K562 (cell line): Measurements from ENCODE around the gene TOX2. TPM values are rescaled to one million over a fixed set of nuclear protein-coding genes. Genes with fewer than 3 reads are reported as not detected.

Experiments used
- ATAC-seq: fragments of 200-7000 bp; cut with Tn5 transposase; 3 replicates; pipeline ENCODE4 v1.9.1; 2020; ENCODE audit warnings: moderate library complexity
- BruUV-seq: library from RNA; stranded (reverse); fragments of 400-500 nt; replicated peaks from 2 replicates; lab custom pipeline; 2021; lab: Mats Ljungman, UMichigan
- CTCF ChIA-PET: fragments of 300-600 bp; formaldehyde crosslinking; extraction: SDS; loops from one replicate; lab custom pipeline; 2021; ENCODE audit warnings: low intra/inter-chr PET ratio; lab: Yijun Ruan, JAX
- POLR2A ChIA-PET: fragments of 300-600, 350-650 bp; sonication (Branson Sonifier 250); formaldehyde crosslinking; extraction: SDS; loops from one replicate; lab custom pipeline; 2021; ENCODE audit warnings: antibody characterized with exemption, inconsistent platforms; lab: Yijun Ruan, JAX
- DNase-seq, 4 experiments: peaks; one replicate each; pipeline versions ENCODE4 v3.0.0 to v3.0.0-alpha.2; 2011 to 2018; ENCODE audit warnings: low spot score in 3 of 4, mixed read lengths in 3 of 4; ENCODE audit errors: extremely low read depth in 1 of 4
- FAIRE-seq: peaks from 2 replicates; lab custom pipeline; 2011; peaks lifted over from hg19 to GRCh38; lab: Jason Lieb, UNC
- H2AFZ ChIP-seq: 2 replicates; pipeline ENCODE4 v1.6.0; 2011; ENCODE audit warnings: low read depth, low read length, control low read depth, inconsistent platforms
- H3K27ac ChIP-seq: fragments of 200-600 bp; 3 replicates; pipeline ENCODE4 v1.8.0; 2011; ENCODE audit warnings: low read depth, mild to moderate bottlenecking, control low read depth, inconsistent platforms, low read length, moderate library complexity, mixed read lengths; ENCODE audit errors: extremely low read depth
- H3K27me3 ChIP-seq, 2 experiments: fragments of 300-600 bp in 1 of 2; 2 replicates in 1 of 2; 3 replicates in 1 of 2; pipeline versions ENCODE4 v1.6.0 to v1.8.0; 2011; ENCODE audit warnings: inconsistent platforms in 2 of 2, low read length in 2 of 2, mild to moderate bottlenecking in 1 of 2, mixed read lengths in 1 of 2, moderate library complexity in 1 of 2; ENCODE audit not compliant: control insufficient read depth in 2 of 2, insufficient read depth in 2 of 2
- H3K36me3 ChIP-seq: fragments of 300-600 bp; 3 replicates; pipeline ENCODE4 v1.8.0; 2011; ENCODE audit warnings: mild to moderate bottlenecking, low read length, inconsistent platforms; ENCODE audit not compliant: control insufficient read depth, insufficient read depth
- H3K4me1 ChIP-seq, 2 experiments: fragments of 200-600 bp in 1 of 2; replicated peaks in 1 of 2; 2 replicates in 1 of 2; 3 replicates in 1 of 2; pipeline versions ENCODE4 v1.5.1 to v1.8.0; 2011; ENCODE audit warnings: inconsistent platforms in 2 of 2, low read length in 2 of 2, mild to moderate bottlenecking in 1 of 2, mixed read lengths in 1 of 2, moderate library complexity in 1 of 2; ENCODE audit not compliant: control insufficient read depth in 2 of 2, insufficient read depth in 2 of 2
- H3K4me2 ChIP-seq: 2 replicates; pipeline ENCODE4 v1.6.1; 2011; ENCODE audit warnings: low read length, control low read depth, inconsistent platforms, mixed read lengths; ENCODE audit not compliant: insufficient read depth
- H3K4me3 ChIP-seq: fragments of 200-600 bp; sonication (generic), shearing (Covaris generic); 2 replicates; pipeline ENCODE4 v1.5.1; 2016; ENCODE audit warnings: control low read depth, inconsistent platforms
- H3K79me2 ChIP-seq: fragments of 200-600 bp; 3 replicates; pipeline ENCODE4 v1.8.0; 2011; ENCODE audit warnings: low read length, inconsistent platforms; ENCODE audit not compliant: control insufficient read depth, insufficient read depth
- H3K9ac ChIP-seq, 2 experiments: 2 replicates each; pipeline versions ENCODE4 v1.6.0 to v1.6.1; 2011; ENCODE audit warnings: low read depth in 2 of 2, low read length in 2 of 2, control low read depth in 1 of 2, inconsistent platforms in 1 of 2, mild to moderate bottlenecking in 1 of 2, mixed read lengths in 1 of 2; ENCODE audit not compliant: insufficient read depth in 1 of 2
- H3K9me1 ChIP-seq: one replicate; pipeline ENCODE4 v1.6.0; 2011; ENCODE audit warnings: inconsistent platforms, mild to moderate bottlenecking, low read length, moderate library complexity; ENCODE audit not compliant: control insufficient read depth, insufficient read depth
- H3K9me3 ChIP-seq: replicated peaks from 2 replicates; pipeline ENCODE4 v1.5.1; 2011; ENCODE audit warnings: low read depth, low read length, inconsistent platforms; ENCODE audit not compliant: control insufficient read depth, insufficient read depth
- H4K20me1 ChIP-seq: replicated peaks from 2 replicates; pipeline ENCODE4 v1.6.1; 2011; ENCODE audit warnings: low read length, inconsistent platforms, mixed read lengths; ENCODE audit not compliant: control insufficient read depth, insufficient read depth
- HBP1 ChIP-seq: fragments of 450-650 bp; formaldehyde crosslinking; IDR thresholded peaks from 2 replicates; pipeline ENCODE4 v1.4.0; 2022; ENCODE audit warnings: missing genetic modification characterization
- HDAC3 ChIP-seq: fragments of 450-650 bp; IDR thresholded peaks from 2 replicates; pipeline ENCODE4 v1.6.1; 2018; ENCODE audit warnings: borderline replicate concordance, mild to moderate bottlenecking, moderate library complexity; ENCODE audit not compliant: partially characterized antibody
- NRF1 ChIP-seq, 2 experiments: fragments of 450-650 bp; IDR thresholded peaks in 1 of 2; conservative IDR thresholded peaks in 1 of 2; 2 replicates each; pipeline ENCODE4 v1.6.1; 2014; ENCODE audit warnings: mild to moderate bottlenecking in 2 of 2
- ZNF23 ChIP-seq: fragments of 250-450 bp; sonication (Bioruptor Pico); IDR thresholded peaks from 2 replicates; pipeline ENCODE4 v1.4.0; 2020; ENCODE audit warnings: mild to moderate bottlenecking
- ZNF586 ChIP-seq: fragments of 450-650 bp; formaldehyde crosslinking; conservative IDR thresholded peaks from 2 replicates; pipeline ENCODE4 v1.4.0; 2020; ENCODE audit warnings: mild to moderate bottlenecking, moderate library complexity
- ZNF785 ChIP-seq: fragments of 250-450 bp; sonication (Bioruptor Pico); IDR thresholded peaks from 2 replicates; pipeline ENCODE4 v1.4.0; 2020; ENCODE audit warnings: mild to moderate bottlenecking
- WGBS: fragments of 100-300 bp; shearing (Covaris generic); methylation state at CpG from one replicate; pipeline ENCODE4 v1.1.6; 2016; ENCODE audit warnings: low coverage, mixed read lengths; ENCODE audit not compliant: insufficient coverage; ENCODE audit errors: missing lambda C conversion rate; 5-methylcytosine and 5-hydroxymethylcytosine counted together
- in situ Hi-C: fragments of 300-500 bp; cut with MboI; formaldehyde crosslinking; loops from 4 replicates; pipeline ENCODE4 v1.15.0; 2018; ENCODE audit warnings: inconsistent platforms, mixed read lengths
- intact Hi-C: fragments of 100-400 bp; cut with micrococcal nuclease; formaldehyde crosslinking; loops from 2 replicates; pipeline ENCODE4 v1.14.2; 2022
- polyA plus RNA-seq, 8 experiments: library from polyadenylated mRNA; depleted of rRNA in 4 of 8; stranded (reverse) in 5 of 8; unstranded in 3 of 8; fragments of >200 nt; fragmentation: Nextera tagmentation in 2 of 8; fragmentation: Illumina TruSeq in 1 of 8; extraction: Ambion mirVana in 2 of 8; extraction: Trizol in 1 of 8; gene quantifications; 2 replicates each; pipeline versions ENCODE4 v1.2.1 to v1.2.3, GENCODE V29; 2011 to 2014; ENCODE audit warnings: inconsistent platforms in 1 of 8, missing spikeins in 1 of 8
- total RNA-seq, 7 experiments: library from RNA; depleted of rRNA in 6 of 7; stranded (reverse); fragments of >200 nt in 6 of 7; fragmentation: Illumina TruSeq in 2 of 7; extraction: Trizol in 2 of 7; gene quantifications; 2 replicates each; pipeline versions ENCODE4 v1.2.1 to v1.2.3, GENCODE V29; 2011 to 2021; ENCODE audit warnings: low replicate concordance in 1 of 7

Gene TOX2
- total and polyA plus RNA-seq, 9 of the 15 experiments (the other 6 are each of a cell fraction or from before 2014, with no cell fraction given) = not detected

GRCh38 chr20:44074252-44075151 lies 159.8 kb downstream of the TOX2 start:
- Histone ChIP-seq H3K36me3 (no peaks in the 10 kb centered on the region), H3K9ac (no peak overlapping the region), H3K9me1 (peaks cover 3% of the 10 kb centered on the region), H4K20me1 (no peaks in the 10 kb centered on the region; the same call in 1 of the 2 replicates), H3K4me1 (no peaks in the 10 kb centered on the region), H3K9me3 (no peaks in the 10 kb centered on the region), H3K27me3 (peaks cover 45 to 76% of the 10 kb centered on the region in 2 experiments)
- intact Hi-C loops = no loop called here
- 5% methylated on average over 12 of the region's 12 CpGs for WGBS
- POLR2A ChIA-PET = interaction anchor here (0.5 to 0.6 kb wide), 2 partner anchors 57 to 544 kb away, joined by 3 to 4 read pairs; no protein-coding TSS in a partner anchor
- CTCF ChIA-PET = no interaction called here
- TF ChIP-seq ZNF586 (CRISPR knock-in tag) (no peak), NRF1 (conservative IDR thresholded peaks at IDR 0.05 in 1 of 2, IDR thresholded peaks at IDR 0.05 in 1 of 2) (peak; percentile 78 to 81), HBP1 (CRISPR knock-in tag) (no peak), HDAC3 (no peak), ZNF785 (no peak), ZNF23 (CRISPR knock-in tag) (no peak)
- TF ChIP-seq, all 486 proteins: peak for 1
- FAIRE-seq (no peak), DNase-seq (no peak), ATAC-seq (no peak)
- BruUV-seq = no TSS peak
- Histone ChIP-seq H3K27ac (no peak overlapping the region), H2AFZ (no peak overlapping the region), H3K4me3 (no peak overlapping the region), H3K4me2 (no peak overlapping the region), H3K79me2 (no peaks in the 10 kb centered on the region)
- in situ Hi-C loops = no loop called here
